Esophagus muscularis mucosa (tissue), 4 donors: ENCODE measurements around the gene SIX2. TPM values are rescaled to one million over a fixed set of nuclear protein-coding genes. Genes with fewer than 3 reads are reported as not detected.

Experiments
- DNase-seq: peaks from one replicate; pipeline ENCODE4 v3.0.0-alpha.2; 2017; ENCODE audit errors: extremely low spot score
- H3K27ac ChIP-seq, 4 donors: fragments of 200-600 bp; sonication (generic); replicated peaks in 1 of 4; 1 replicate in 3 of 4; 2 replicates in 1 of 4; pipeline ENCODE4 v1.5.1; 2016 to 2019; ENCODE audit warnings: mild to moderate bottlenecking in 1 of 4
- H3K27me3 ChIP-seq, 4 donors: fragments of 200-600 bp; sonication (generic); one replicate each; pipeline versions ENCODE4 v1.5.1 to v1.6.0; 2016 to 2019
- H3K36me3 ChIP-seq, 4 donors: fragments of 200-600 bp; sonication (generic); one replicate each; pipeline ENCODE4 v1.5.1; 2016 to 2019
- H3K4me1 ChIP-seq, 4 donors: fragments of 200-600 bp; sonication (generic); one replicate each; pipeline ENCODE4 v1.5.1; 2016 to 2019
- H3K4me3 ChIP-seq, 4 donors: fragments of 200-600 bp; sonication (generic); 1 replicate in 2 of 4; 2 replicates in 2 of 4; pipeline ENCODE4 v1.5.1; 2016 to 2019; ENCODE audit warnings: mild to moderate bottlenecking in 4 of 4, moderate library complexity in 1 of 4
- H3K9me3 ChIP-seq, 4 donors: fragments of 200-600 bp; sonication (generic); 1 replicate in 3 of 4; 2 replicates in 1 of 4; pipeline ENCODE4 v1.5.1; 2016 to 2019
- EP300 ChIP-seq: sonication (generic); formaldehyde crosslinking; IDR thresholded peaks from one replicate; pipeline ENCODE4 v1.6.1; 2017; ENCODE audit warnings: antibody characterized with exemption
- POLR2A ChIP-seq: fragments of 450-650 bp; IDR thresholded peaks from one replicate; pipeline ENCODE4 v1.6.1; 2017; ENCODE audit warnings: antibody characterized with exemption, moderate library complexity, mild to moderate bottlenecking, low read depth
- POLR2AphosphoS5 ChIP-seq, 2 donors: sonication (generic); formaldehyde crosslinking; IDR thresholded peaks; one replicate each; pipeline ENCODE4 v1.6.1; 2017; ENCODE audit warnings: antibody characterized with exemption in 2 of 2
- WGBS: methylation state at CpG from one replicate; pipeline ENCODE4 v1.1.5; 2018; 5-methylcytosine and 5-hydroxymethylcytosine counted together
- intact Hi-C: fragments of 100-400 bp; cut with DNase I; formaldehyde crosslinking; loops from one replicate; pipeline ENCODE4 v1.15.1; 2023
- total RNA-seq, 4 donors: library from RNA; depleted of rRNA; stranded (reverse); fragments of >200 nt; gene quantifications; one replicate each; pipeline versions ENCODE4 v1.1.0 to v1.2.1, GENCODE V29; 2016
- TF ChIP-seq, protein P1 (sequence below), 3 experiments: fragments of 200-600 bp in 2 of 3; fragments of 450-650 bp in 1 of 3; sonication (generic) in 2 of 3; IDR thresholded peaks; one replicate each; pipeline ENCODE4 v1.5.1; 2017 to 2019; ENCODE audit warnings: antibody characterized with exemption in 3 of 3, mild to moderate bottlenecking in 2 of 3, moderate library complexity in 1 of 3

SIX2 gene
- total RNA-seq, 4 donors from 2014 or later, result under 0.01 to 1.9 (median 1.5) TPM

- H3K9me3 ChIP-seq, result no peaks in the 10 kb centered on the region
- H3K36me3 ChIP-seq, result no peaks in the 10 kb centered on the region
- peak overlapping the region in 1 of 4 donors; percentile 39 for H3K4me3 ChIP-seq
- H3K4me1 ChIP-seq, result peaks cover 27 to 45% (median 38%) of the 10 kb centered on the region in 4 donors
- 34% methylated on average over 8 of the region's 9 CpGs for WGBS
- TF ChIP-seq, protein P1, sequence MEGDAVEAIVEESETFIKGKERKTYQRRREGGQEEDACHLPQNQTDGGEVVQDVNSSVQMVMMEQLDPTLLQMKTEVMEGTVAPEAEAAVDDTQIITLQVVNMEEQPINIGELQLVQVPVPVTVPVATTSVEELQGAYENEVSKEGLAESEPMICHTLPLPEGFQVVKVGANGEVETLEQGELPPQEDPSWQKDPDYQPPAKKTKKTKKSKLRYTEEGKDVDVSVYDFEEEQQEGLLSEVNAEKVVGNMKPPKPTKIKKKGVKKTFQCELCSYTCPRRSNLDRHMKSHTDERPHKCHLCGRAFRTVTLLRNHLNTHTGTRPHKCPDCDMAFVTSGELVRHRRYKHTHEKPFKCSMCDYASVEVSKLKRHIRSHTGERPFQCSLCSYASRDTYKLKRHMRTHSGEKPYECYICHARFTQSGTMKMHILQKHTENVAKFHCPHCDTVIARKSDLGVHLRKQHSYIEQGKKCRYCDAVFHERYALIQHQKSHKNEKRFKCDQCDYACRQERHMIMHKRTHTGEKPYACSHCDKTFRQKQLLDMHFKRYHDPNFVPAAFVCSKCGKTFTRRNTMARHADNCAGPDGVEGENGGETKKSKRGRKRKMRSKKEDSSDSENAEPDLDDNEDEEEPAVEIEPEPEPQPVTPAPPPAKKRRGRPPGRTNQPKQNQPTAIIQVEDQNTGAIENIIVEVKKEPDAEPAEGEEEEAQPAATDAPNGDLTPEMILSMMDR (IDR thresholded peaks at IDR 0.05), result no peak
- no peak for TF ChIP-seq POLR2AphosphoS5 (IDR thresholded peaks at IDR 0.05)
- TF ChIP-seq EP300, result no peak
- TF ChIP-seq POLR2A, result no peak
- intact Hi-C loops, result no loop called here
- H3K27ac ChIP-seq, result no peak overlapping the region
- peaks cover 5 to 99% (median 72%) of the 10 kb centered on the region in 4 donors for H3K27me3 ChIP-seq
- no peak for DNase-seq
Measured at GRCh38 chr2:45001869-45002385, 7.3 kb downstream of the SIX2 start.

GRCh38 chr2:45000921-45001868 is 8.1 kb downstream of the SIX2 start:
- H3K27me3 ChIP-seq, result peaks cover 5 to 99% (median 67%) of the 10 kb centered on the region in 4 donors
- H3K27ac ChIP-seq, result no peak overlapping the region
- H3K36me3 ChIP-seq, result no peaks in the 10 kb centered on the region
- DNase-seq, result no peak
- H3K9me3 ChIP-seq, result no peaks in the 10 kb centered on the region
- H3K4me1 ChIP-seq, result peaks cover 27 to 44% (median 38%) of the 10 kb centered on the region in 4 donors
- TF ChIP-seq, protein P1 (IDR thresholded peaks at IDR 0.05), result no peak
- TF ChIP-seq POLR2A (no peak), EP300 (no peak), POLR2AphosphoS5 (IDR thresholded peaks at IDR 0.05) (no peak)
- 9% methylated on average over 35 of the region's 61 CpGs for WGBS
- intact Hi-C loops, result no loop called here
- H3K4me3 ChIP-seq, result peak overlapping the region; percentile 39 to 51 (median 41)

DNA sequence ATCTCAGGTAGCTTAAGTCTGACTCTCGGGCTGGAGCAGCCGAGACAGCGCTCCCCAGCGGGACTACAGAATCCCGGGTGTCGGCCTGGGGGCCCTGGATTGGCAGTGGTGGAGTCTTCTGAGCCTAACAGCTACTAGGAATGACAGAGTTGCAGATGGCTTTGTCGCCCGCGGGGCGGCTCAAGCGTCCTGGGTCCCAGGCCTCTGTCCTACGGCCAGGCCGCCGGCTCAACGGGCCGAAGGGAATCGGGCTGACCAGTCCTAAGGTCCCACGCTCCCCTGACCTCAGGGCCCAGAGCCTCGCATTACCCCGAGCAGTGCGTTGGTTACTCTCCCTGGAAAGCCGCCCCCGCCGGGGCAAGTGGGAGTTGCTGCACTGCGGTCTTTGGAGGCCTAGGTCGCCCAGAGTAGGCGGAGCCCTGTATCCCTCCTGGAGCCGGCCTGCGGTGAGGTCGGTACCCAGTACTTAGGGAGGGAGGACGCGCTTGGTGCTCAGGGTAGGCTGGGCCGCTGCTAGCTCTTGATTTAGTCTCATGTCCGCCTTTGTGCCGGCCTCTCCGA is 8.8 kb downstream of the SIX2 start:
- H3K27ac ChIP-seq, result no peak overlapping the region
- H3K36me3 ChIP-seq, result no peaks in the 10 kb centered on the region
- H3K4me1 ChIP-seq, result peaks cover 27 to 39% (median 38%) of the 10 kb centered on the region in 4 donors
- TF ChIP-seq, protein P1 (IDR thresholded peaks at IDR 0.05), result no peak
- no peak for TF ChIP-seq POLR2A
- TF ChIP-seq EP300, result no peak
- TF ChIP-seq POLR2AphosphoS5 (IDR thresholded peaks at IDR 0.05), result no peak
- 40% methylated on average over 3 of the region's 36 CpGs for WGBS
- intact Hi-C loops, result no loop called here
- peak overlapping the region in 2 of 4 donors; percentile 39 to 43 for H3K4me3 ChIP-seq
- no peaks in the 10 kb centered on the region for H3K9me3 ChIP-seq
- H3K27me3 ChIP-seq, result peaks cover 5 to 95% (median 60%) of the 10 kb centered on the region in 4 donors
- no peak for DNase-seq

- intact Hi-C loops, result no loop called here
- no peaks in the 10 kb centered on the region for H3K9me3 ChIP-seq
- H3K27me3 ChIP-seq, result peaks cover 5 to 95% (median 54%) of the 10 kb centered on the region in 4 donors
- H3K4me1 ChIP-seq, result peaks cover 24 to 30% (median 29%) of the 10 kb centered on the region in 4 donors
- no peak overlapping the region for H3K4me3 ChIP-seq
- no peak for DNase-seq
- 83% methylated on average over 10 of the region's 10 CpGs for whole genome bisulfite sequencing
- H3K36me3 ChIP-seq, result no peaks in the 10 kb centered on the region
- H3K27ac ChIP-seq, result no peak overlapping the region
- TF ChIP-seq, protein P1 (IDR thresholded peaks at IDR 0.05), result no peak
- no peak for TF ChIP-seq POLR2A
- no peak for TF ChIP-seq EP300
- TF ChIP-seq POLR2AphosphoS5 (IDR thresholded peaks at IDR 0.05), result no peak
Measured at GRCh38 chr2:44999540-44999939, 9.7 kb downstream of the SIX2 start.
